Neural crest cell (in vitro differentiated cells): ENCODE measurements around the gene JDP2. TPM values are rescaled to one million over a fixed set of nuclear protein-coding genes. Genes with fewer than 3 reads are reported as not detected.

ENCODE experiments used
- DNase-seq: peaks from one replicate; pipeline ENCODE4 v3.0.0; 2021; ENCODE audit warnings: low read depth, mixed read lengths, low spot score
- H3K27ac Mint-ChIP-seq: one replicate; pipeline ENCODE4 v1.8.0; 2021; ENCODE audit warnings: mild to moderate bottlenecking, mixed read lengths; ENCODE audit not compliant: unreplicated experiment
- H3K27me3 Mint-ChIP-seq: 2 replicates; pipeline ENCODE4 v1.8.0; 2021; ENCODE audit warnings: low read depth, mild to moderate bottlenecking, mixed read lengths
- H3K36me3 Mint-ChIP-seq: 2 replicates; pipeline ENCODE4 v1.8.0; 2021; ENCODE audit warnings: low read depth, mild to moderate bottlenecking, mixed read lengths
- H3K4me1 Mint-ChIP-seq: 2 replicates; pipeline ENCODE4 v1.8.0; 2021; ENCODE audit warnings: mixed read lengths
- H3K4me3 Mint-ChIP-seq: one replicate; pipeline ENCODE4 v1.8.0; 2021; ENCODE audit warnings: mild to moderate bottlenecking, mixed read lengths
- H3K9me3 Mint-ChIP-seq: 2 replicates; pipeline ENCODE4 v1.8.0; 2021; ENCODE audit warnings: mixed read lengths
- total RNA-seq: library from RNA; stranded (reverse); gene quantifications from 2 replicates; pipeline ENCODE4 v1.2.1, GENCODE V29; 2021
- TF ChIP-seq, protein P1 (sequence below): fragments of 200-600 bp; sonication (generic); conservative IDR thresholded peaks from 2 replicates; pipeline ENCODE4 v1.5.0; 2021; ENCODE audit warnings: antibody characterized with exemption, mild to moderate bottlenecking

The JDP2 gene
- total RNA-seq, 1 donor from 2014 or later: 2.6 TPM

GRCh38 chr14:75442642-75443041 is 14.8 kb downstream of the JDP2 start:
- Mint-ChIP-seq H3K27ac (peak overlapping the region; percentile 65), H3K4me1 (no peaks in the 10 kb centered on the region), H3K4me3 (no peak overlapping the region), H3K36me3 (no peaks in the 10 kb centered on the region), H3K9me3 (no peaks in the 10 kb centered on the region), H3K27me3 (no peaks in the 10 kb centered on the region)
- TF ChIP-seq, protein P1, sequence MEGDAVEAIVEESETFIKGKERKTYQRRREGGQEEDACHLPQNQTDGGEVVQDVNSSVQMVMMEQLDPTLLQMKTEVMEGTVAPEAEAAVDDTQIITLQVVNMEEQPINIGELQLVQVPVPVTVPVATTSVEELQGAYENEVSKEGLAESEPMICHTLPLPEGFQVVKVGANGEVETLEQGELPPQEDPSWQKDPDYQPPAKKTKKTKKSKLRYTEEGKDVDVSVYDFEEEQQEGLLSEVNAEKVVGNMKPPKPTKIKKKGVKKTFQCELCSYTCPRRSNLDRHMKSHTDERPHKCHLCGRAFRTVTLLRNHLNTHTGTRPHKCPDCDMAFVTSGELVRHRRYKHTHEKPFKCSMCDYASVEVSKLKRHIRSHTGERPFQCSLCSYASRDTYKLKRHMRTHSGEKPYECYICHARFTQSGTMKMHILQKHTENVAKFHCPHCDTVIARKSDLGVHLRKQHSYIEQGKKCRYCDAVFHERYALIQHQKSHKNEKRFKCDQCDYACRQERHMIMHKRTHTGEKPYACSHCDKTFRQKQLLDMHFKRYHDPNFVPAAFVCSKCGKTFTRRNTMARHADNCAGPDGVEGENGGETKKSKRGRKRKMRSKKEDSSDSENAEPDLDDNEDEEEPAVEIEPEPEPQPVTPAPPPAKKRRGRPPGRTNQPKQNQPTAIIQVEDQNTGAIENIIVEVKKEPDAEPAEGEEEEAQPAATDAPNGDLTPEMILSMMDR: no peak
- DNase-seq: no peak

GRCh38 chr14:75443203-75443969 is 15.6 kb downstream of the JDP2 start:
- Mint-ChIP-seq H3K4me3 (no peak overlapping the region), H3K36me3 (no peaks in the 10 kb centered on the region), H3K4me1 (no peaks in the 10 kb centered on the region), H3K27ac (no peak overlapping the region), H3K27me3 (no peaks in the 10 kb centered on the region), H3K9me3 (no peaks in the 10 kb centered on the region)
- DNase-seq: no peak
- TF ChIP-seq, protein P1: no peak

DNA sequence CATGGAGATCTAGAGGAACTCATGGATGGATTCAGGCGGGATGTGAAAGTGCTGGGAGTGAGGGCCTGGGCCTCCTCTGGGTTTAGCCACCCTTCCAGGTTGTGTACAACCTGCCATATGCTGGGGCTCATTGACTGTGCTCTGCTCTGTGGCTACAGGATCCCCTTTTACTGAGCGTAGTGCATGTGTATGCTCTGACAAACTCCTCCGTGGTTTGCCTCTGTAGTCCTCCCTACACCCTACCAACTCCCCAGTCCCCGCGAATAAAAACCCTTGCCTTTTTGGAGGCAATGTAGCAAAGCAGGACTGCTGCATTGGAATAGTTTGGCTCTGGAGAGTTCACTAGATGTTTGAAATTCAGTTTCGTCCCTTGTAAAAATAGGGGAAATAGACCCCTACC is 17.4 kb downstream of the JDP2 start:
- no peaks in the 10 kb centered on the region for H3K36me3 Mint-ChIP-seq
- H3K4me1 Mint-ChIP-seq: peaks cover 12% of the 10 kb centered on the region
- no peaks in the 10 kb centered on the region for H3K27me3 Mint-ChIP-seq
- TF ChIP-seq, protein P1: no peak
- H3K9me3 Mint-ChIP-seq: no peaks in the 10 kb centered on the region
- DNase-seq: no peak
- no peak overlapping the region for H3K27ac Mint-ChIP-seq
- no peak overlapping the region for H3K4me3 Mint-ChIP-seq

DNA sequence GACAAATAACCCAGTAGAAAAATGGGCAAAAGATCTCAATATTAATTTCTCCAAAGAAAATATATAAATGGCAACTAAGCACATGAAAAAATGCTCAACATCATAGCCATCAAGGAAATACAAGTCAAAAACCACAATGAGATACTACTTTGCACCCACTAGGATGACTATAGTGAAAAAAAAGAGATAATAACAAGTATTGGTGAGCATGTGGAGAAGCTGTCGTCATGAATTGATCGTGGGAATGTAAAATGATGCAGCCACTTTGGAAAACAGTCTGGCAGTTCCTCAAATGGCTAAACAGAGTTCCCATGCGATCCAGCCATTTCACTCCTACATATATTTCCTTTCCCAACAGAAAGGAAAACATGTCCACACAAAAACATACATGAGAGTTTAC is 18.1 kb downstream of the JDP2 start:
- H3K9me3 Mint-ChIP-seq: no peaks in the 10 kb centered on the region
- no peak for DNase-seq
- no peak overlapping the region for H3K4me3 Mint-ChIP-seq
- TF ChIP-seq, protein P1: no peak
- H3K27ac Mint-ChIP-seq: no peak overlapping the region
- no peaks in the 10 kb centered on the region for H3K27me3 Mint-ChIP-seq
- peaks cover 17% of the 10 kb centered on the region for H3K4me1 Mint-ChIP-seq
- no peaks in the 10 kb centered on the region for H3K36me3 Mint-ChIP-seq

DNA sequence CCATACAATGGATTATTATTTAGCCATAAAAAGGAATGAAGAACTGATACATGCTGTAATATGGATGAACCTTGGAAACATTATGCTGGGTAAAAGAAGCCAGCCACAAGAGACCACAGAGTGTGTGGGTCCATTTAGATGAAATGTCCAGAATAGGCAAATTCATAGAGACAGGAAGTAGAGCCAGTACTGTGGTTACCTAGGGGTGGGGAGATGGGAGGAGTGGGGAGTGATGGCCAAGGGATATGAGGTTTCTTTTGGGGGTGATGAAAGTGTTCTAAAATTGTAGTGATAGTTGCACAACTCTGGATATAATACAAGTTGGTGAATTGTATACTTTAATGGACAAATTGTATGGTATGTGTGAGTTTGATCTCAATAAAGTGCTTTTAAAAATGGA is 18.6 kb downstream of the JDP2 start:
- Mint-ChIP-seq H3K4me1 (peaks cover 20% of the 10 kb centered on the region), H3K27me3 (no peaks in the 10 kb centered on the region), H3K9me3 (no peaks in the 10 kb centered on the region), H3K4me3 (no peak overlapping the region), H3K27ac (no peak overlapping the region), H3K36me3 (no peaks in the 10 kb centered on the region)
- TF ChIP-seq, protein P1: no peak
- DNase-seq: no peak
